Neural progenitor cell (in vitro differentiated cells): ENCODE measurements around the gene OR7G1.

ENCODE experiments used
- CTCF ChIP-seq: fragments of 200-600 bp; sonication (generic); IDR thresholded peaks from 2 replicates; pipeline ENCODE4 v1.5.1; 2017; ENCODE audit warnings: antibody characterized with exemption, mild to moderate bottlenecking
- EZH2 ChIP-seq: fragments of 200-600 bp; sonication (generic); IDR thresholded peaks from 2 replicates; pipeline ENCODE4 v1.6.1; 2017; ENCODE audit warnings: antibody characterized with exemption, mild to moderate bottlenecking, moderate library complexity
- EZH2phosphoT487 ChIP-seq: fragments of 200-600 bp; sonication (generic); IDR thresholded peaks from 2 replicates; pipeline ENCODE4 v1.6.1; 2017; ENCODE audit warnings: antibody characterized with exemption

GRCh38 chr19:9073806-9074205 lies 41.8 kb downstream of the OR7G1 start:
- TF ChIP-seq CTCF (no peak), EZH2 (no peak), EZH2phosphoT487 (no peak)
